GM20431 (cell line): ENCODE results near the gene CRELD2.

Source experiments
- in situ Hi-C: fragments of 300-500 bp; cut with MseI, MboI; formaldehyde crosslinking; loops from one replicate; pipeline ENCODE4 v1.15.0; 2020; ENCODE audit warnings: low sequenced_read_pairs; ENCODE audit not compliant: unreplicated experiment

CRELD2 gene, protein sequence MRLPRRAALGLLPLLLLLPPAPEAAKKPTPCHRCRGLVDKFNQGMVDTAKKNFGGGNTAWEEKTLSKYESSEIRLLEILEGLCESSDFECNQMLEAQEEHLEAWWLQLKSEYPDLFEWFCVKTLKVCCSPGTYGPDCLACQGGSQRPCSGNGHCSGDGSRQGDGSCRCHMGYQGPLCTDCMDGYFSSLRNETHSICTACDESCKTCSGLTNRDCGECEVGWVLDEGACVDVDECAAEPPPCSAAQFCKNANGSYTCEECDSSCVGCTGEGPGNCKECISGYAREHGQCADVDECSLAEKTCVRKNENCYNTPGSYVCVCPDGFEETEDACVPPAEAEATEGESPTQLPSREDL

DNA sequence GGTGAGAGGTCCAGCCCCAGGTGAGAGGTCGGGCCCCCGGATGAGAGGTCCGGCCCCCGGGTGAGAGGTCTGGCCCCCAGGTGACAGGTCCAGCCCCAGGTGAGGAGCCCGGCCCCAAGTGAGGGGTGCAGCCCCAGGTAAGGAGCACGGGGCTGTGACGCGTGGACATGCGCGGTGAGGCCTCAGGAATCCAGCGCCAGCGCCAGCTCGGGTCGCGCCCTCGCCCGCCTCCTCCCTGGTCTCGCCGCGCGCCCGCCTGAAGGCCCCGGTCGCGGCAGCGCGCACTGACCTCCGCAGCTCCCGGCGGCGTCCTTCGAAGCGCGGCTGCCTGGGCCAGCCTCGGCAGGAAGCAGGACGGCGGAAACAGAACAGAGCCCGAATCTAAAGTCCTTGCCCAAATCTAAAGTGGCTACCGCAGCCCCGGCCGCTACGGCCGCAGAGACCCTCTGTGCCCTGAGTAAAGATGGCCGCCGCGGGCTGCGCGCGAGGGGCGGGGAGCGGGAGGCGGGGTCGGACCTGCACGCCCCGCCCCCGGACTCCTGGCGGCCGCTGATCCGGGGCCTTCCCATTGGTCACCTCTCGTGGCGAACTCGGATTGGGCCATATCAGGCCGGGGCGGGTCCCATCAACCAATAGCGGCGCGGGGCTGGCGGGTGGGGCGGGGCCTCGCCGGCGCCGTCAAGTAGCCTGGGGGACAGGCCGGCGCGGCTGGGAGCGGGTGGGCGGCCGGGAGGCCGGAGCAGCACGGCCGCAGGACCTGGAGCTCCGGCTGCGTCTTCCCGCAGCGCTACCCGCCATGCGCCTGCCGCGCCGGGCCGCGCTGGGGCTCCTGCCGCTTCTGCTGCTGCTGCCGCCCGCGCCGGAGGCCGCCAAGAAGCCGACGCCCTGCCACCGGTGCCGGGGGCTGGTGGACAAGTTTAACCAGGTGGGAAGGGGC, at the start of gene CRELD2, which contains the start of gene ALG12:
TSS of gene CRELD2 (plus strand) at position 661 of the 937 bp plus-strand sequence. CDS start at position 797, 136 bp downstream.
TSS of gene ALG12 (minus strand) at position 465 of the 937 bp plus-strand sequence. CDS start 4,673 bp downstream, outside the sequence.
- in situ Hi-C loops, result no loop called here

DNA sequence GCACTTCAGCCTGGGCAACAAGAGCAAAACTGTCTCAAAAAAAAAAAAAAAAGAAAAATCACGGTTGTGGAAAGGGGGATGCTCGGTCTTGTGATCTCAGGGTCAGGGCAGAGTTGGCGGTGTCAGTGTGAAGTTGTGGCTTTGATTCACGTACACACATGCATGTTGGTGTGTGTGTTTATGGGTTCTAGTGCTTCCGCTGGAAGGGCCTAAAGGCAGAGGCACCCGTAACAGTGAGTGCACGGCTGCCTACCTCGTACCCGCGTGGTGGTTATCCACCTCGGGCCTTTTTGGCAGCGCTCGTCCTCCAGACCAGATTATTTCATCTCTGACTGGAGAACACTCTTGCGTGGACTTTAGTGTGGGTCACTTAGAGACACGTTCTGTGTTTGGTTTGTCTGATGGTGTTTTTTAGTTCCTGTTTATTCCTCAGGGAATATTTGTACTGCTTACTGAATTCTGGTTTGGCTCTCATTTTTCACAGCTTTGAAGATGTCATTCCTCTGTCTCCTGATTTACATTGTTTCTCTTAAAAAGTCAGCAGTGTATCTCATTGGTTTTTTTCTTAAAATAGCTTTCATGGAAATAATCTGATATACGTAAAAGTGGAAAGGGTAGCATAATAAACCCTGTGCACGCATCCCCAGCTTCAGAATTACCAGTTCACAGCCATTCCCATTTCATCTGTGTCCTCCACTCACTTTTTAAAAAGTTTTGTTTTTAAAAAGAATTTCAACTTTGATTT, 49.2 kb upstream of the CRELD2 start:
- in situ Hi-C loops, result no loop called here

DNA sequence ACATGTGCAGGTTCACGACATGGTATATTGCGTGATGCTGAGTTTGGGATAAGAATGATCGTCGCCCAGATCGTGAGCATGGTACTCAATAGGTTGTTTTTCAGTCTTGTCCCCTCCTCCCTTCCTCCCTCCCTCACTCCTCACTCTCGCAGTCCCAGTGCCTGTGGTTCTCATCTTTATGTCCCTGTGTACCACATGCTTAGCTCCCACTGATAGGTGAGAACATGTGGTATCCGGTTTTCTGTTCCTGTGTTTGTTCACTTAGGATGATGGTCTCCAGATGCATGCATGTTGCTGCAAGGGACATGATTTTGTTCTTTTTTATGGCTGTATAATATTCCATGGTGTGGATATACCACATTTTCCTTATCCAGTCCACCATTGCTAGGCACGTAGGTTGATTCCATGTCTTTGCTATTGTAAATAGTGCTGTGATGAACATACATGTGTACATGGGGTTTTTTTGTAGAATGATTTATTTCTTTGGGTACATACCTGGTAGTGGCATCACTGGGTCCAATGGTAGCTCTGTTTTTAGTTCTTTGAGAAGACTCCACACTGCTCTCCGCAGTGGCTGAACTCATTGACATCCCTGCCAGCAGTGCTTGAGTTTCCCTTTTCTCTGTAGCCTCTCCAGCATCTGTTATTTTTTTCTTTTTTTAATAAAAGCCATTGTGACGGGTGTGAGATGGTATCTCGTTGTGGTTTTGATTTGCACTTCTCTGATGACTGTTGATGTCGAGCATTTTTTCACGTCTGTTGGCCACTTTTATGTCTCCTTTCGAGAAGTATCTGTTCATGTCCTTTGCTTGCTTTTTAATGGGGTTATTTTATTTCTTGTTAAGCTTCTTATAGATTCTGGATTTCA, 48.4 kb upstream of the CRELD2 start:
- in situ Hi-C loops, result no loop called here

DNA sequence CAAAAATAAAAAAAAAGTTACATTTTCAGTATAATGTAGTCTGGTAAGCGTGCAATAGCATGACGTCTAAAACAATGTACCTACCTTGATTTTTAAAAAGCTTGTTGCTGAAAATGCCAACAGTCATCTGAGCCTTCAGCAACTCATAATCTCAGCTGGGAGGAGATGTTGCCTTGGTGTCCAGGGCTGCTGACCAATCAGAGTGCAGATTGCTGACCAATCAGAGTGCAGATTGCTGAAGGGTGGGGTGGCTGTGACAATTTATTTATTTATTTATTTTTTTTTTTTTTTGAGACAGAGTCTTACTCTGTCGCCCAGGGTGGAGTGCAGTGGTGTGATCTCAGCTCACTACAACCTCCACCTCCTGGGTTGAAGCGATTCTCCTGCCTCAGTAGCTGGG, 47.0 kb upstream of the CRELD2 start:
- in situ Hi-C loops, result no loop called here

DNA sequence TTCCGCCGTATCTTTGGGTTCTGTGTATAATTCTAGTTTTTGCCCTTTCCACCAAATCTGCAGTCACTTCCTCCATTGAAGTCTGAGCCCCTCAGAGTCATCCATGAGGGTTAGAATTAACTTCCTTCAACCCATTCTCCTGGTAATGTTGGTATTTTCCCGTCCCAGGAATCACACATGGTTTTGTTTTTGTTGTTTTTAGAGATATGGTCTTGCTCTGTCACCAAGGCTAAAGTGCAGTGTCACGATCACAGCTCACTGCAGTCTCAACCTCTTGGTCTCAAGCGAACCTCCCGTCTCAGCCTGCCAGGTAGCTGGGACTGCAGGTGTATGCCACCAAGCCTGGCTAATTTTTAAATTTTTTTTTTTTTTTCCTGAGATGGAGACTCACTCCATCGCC, 46.1 kb upstream of the CRELD2 start:
- in situ Hi-C loops, result no loop called here

DNA sequence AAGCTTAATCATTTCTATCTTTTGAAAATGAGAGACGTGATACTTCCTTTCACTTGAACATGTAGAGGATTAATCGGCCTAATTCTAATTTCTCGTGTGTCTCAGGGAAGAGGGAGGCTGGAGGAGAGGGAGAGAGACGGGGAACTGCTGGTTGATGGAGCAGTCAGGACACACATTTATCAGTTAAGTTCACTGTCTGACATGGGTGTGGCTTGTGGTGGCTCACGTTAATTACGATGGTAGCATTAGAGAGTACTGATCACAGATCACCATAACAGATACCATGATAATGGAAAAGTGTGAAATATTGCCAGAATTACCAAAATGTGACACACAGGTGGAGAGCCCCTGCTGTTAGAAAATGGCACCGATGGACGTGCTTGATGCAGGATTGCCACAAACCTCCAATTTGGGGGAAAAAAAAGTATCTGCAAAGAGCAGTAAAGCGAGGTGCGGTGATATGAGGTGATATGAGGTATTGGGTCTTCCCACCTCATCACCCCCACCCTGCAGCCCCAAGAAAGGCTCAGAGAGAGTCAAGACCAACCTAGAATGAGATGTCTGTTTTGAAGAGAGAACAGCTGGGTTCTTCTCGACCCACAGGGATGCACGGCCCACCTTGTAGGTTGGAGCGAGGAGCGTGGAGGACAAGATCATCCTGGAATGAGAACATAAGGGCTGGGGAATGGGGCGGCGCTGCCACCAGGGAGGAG, 45.0 kb upstream of the CRELD2 start:
- in situ Hi-C loops, result no loop called here

DNA sequence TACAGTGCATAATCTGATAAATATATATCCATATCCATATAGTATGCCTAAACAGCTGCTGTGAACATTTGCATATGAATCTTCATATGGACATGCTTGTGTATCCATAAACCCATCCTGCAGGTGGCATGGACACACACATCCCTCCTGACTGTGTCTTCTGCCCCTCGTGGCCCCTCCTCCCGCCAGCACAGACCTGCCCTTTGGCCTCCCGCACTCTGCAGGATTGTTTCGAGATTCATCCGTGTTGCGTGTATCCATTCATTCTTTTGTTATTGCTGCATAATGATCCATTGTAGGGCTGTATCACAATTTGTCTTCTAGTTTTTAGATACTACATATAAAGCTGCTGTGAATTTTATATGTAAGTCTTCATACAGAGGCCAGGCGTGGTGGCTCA, 40.8 kb upstream of the CRELD2 start:
- in situ Hi-C loops, result no loop called here

DNA sequence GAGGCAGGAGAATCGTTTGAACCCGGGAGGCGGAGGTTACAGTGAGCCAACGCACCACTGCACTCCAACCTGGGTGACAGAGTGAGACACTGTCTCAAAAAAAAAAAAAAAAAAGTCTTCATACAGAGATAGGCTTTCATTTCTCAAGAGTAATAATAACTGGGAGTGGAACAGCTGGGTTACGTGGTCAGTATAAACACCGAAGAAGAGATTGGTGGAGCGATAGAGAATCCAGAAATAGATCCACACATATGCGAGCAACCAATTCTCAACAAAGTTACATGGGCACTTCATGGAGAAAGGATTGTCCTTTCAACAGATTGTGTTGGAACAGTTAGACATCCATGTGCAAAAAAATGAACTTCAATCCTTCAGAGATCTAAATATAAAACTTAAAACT, 40.2 kb upstream of the CRELD2 start:
- in situ Hi-C loops, result no loop called here

DNA sequence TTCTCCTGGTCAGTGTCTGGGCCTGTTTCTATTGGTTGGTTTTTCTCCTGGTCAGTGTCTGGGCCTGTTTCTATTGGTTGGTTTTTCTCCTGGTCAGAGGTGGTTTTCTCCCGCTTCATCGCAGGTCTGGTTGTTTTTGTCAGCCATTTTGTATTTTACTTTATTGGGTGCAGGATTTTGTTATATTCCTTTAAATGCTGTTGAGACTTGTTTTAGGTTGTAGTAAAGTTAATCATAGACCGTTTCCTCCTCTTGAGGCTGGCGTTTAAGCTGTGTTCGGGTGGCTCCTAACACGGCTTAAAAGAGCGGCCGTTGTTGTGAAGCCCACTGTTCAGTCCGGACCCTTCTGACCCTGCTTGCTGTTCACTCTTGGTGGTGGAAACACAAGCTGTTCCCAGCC, 38.6 kb upstream of the CRELD2 start:
- in situ Hi-C loops, result no loop called here

DNA sequence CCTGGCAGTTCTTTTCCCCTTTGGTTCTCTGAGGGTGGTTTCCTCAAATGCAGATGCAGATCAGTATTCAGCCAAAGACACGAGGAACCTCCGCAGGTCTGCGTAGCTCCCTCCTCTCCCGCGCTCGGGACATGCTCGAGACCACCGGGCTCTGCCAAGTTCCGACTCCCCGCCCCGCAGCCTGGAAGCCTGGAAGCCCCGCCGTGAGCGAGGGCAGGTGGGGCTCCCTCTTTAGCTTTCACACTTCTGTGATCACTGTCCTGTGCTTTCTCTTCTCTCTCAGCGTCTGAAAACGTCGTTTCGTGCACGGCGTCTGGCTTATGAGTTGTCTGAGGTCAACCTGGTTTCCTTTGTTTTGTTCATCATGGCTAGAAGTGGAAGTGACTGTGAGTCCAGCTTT, 38.2 kb upstream of the CRELD2 start:
- in situ Hi-C loops, result no loop called here

DNA sequence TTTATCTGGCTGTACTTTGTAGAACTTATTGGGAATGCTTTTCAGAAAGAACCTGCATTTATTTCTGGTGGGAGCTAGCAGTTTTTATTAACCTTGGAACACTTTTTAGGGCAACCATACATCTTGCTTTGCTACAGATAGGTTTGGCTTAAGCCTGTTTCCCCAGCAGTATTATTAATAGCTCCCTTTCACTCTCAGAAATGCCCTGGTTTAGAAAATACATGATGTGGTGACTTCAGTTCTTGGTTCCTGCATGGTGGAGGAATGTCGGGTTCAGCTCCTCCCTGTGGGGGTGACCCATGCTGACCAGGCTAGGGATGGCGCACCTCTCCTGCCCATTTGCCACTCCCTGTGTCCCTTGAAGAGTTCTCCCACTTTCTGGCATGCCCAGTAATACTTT, 36.6 kb upstream of the CRELD2 start:
- in situ Hi-C loops, result no loop called here

DNA sequence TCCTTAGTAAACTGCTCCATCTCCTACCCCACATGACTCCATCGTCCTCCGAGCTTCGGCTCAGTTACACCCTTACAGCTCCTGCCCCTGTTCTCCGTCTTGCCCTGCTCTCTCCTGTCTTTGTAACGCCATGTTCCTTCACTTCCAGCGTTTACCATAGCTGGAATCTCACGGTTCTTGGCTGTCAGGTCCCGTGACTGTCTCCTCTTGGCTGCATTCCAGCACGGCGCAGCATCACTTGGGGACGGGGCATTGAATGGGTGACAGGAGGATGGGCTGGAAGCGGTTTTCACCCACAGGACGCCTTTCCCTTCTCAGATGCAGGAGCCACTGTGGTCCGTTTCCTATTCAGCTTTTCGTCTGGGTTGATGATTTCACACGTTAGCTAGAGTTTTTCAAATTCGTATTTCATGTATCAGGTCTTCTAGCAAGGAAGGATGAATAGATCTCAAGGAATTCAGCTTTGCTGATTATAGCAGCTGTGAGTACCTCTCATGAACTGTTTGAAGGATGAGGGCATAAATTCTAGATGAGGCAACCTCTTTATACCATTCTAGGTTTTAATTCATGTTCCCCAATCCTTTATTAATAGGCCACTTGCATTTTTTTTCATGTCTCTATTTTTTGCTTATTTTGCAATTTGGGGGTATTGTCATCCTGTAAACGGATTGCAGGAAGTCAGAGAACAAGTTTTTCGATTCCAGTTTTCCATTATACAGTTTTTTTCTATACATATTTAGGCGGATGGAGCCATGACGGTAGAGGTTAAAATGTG, 35.7 kb upstream of the CRELD2 start:
- in situ Hi-C loops, result no loop called here

DNA sequence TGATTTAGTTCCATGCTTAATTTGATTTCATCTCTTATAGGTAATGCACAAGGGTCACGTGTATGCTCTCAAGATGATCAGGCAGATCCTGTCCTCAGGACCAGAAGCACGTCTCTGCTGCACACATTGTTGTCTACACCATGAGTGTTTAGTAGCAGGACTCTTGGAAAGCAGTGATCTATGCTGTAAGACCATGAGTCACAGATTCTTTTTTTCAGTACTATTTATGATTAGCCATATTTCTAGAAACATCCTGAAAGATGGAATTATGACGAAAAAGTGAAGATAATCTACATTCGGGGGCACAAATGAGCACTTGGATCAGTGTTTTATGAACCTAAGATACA, 35.2 kb upstream of the CRELD2 start:
- in situ Hi-C loops, result no loop called here

DNA sequence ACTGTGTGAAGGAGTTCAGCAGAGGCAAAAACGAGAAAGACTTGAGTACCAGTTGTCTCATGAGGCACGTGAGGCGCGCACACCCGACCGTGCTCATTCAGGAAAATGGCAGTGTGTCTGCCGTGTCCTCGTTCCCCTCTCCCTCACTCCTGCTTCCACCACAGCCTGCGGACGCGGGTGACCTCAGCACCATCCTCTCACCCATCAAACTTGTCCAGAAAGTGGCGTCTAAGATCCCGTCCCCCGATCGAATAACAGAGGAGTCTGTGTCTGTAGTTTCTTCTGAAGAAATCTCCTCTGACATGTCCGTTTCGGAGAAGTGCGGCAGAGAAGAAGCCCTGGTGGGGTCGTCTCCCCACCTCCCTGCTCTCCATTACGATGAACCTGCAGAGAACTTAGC, 34.4 kb upstream of the CRELD2 start:
- in situ Hi-C loops, result no loop called here

DNA sequence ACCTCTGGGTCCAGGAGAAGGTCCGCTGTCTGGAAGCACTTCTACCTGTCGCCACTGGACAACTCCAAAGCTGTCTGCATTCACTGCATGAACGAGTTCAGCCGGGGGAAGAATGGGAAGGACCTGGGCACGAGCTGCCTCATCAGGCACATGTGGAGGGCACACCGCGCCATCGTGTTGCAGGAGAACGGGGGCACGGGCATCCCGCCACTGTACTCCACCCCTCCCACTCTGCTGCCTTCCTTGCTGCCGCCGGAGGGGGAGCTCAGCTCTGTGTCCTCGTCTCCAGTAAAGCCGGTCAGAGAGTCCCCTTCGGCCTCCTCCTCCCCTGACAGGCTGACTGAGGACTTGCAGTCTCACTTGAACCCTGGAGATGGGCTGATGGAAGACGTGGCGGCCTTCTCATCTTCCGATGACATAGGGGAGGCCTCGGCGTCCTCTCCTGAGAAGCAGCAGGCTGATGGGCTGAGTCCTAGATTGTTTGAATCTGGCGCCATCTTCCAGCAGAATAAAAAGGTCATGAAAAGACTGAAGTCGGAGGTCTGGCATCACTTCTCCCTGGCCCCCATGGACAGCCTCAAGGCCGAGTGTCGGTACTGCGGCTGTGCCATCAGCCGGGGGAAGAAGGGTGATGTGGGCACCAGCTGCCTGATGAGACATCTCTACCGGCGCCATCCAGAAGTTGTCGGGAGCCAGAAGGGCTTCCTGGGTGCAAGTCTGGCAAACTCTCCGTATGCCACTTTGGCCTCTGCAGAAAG, 33.8 kb upstream of the CRELD2 start:
- in situ Hi-C loops, result no loop called here

DNA sequence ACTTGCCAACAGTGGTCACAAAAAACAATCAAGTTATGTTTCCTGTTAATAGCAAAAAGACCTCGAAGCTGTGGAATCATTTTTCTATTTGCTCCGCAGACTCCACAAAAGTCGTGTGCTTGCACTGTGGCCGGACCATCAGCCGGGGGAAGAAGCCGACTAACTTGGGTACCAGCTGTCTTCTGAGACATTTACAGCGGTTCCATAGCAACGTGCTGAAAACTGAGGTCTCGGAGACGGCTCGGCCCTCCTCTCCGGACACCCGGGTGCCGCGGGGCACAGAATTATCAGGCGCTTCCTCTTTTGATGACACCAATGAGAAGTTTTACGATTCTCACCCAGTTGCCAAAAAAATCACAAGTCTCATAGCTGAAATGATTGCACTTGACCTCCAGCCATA, 33.2 kb upstream of the CRELD2 start:
- in situ Hi-C loops, result no loop called here

DNA sequence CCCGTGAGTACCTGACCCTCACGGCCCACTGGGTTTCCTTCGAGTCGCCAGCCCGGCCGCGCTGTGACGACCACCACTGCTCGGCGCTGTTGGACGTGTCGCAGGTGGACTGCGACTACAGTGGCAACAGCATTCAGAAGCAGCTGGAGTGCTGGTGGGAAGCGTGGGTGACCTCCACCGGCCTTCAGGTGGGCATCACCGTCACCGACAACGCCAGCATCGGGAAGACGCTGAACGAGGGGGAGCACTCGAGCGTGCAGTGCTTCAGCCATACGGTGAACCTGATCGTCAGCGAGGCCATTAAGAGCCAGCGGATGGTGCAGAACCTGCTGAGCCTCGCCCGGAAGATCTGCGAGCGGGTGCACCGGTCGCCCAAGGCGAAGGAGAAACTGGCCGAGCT, 32.6 kb upstream of the CRELD2 start:
- in situ Hi-C loops, result no loop called here
